GM19099 (cell line): ENCODE results near the gene ATP9B.

Source experiments
- POLR2A ChIP-seq: IDR thresholded peaks from 3 replicates; pipeline ENCODE4 v1.6.1; 2011; ENCODE audit warnings: low read depth; ENCODE audit not compliant: insufficient read length; ENCODE audit errors: extremely low read depth

The ATP9B gene

GRCh38 chr18:79379251-79379905, 310.2 kb downstream of the ATP9B start:
- TF ChIP-seq POLR2A: no peak

GRCh38 chr18:79379931-79380815, 311.0 kb downstream of the ATP9B start:
- no peak for TF ChIP-seq POLR2A

DNA sequence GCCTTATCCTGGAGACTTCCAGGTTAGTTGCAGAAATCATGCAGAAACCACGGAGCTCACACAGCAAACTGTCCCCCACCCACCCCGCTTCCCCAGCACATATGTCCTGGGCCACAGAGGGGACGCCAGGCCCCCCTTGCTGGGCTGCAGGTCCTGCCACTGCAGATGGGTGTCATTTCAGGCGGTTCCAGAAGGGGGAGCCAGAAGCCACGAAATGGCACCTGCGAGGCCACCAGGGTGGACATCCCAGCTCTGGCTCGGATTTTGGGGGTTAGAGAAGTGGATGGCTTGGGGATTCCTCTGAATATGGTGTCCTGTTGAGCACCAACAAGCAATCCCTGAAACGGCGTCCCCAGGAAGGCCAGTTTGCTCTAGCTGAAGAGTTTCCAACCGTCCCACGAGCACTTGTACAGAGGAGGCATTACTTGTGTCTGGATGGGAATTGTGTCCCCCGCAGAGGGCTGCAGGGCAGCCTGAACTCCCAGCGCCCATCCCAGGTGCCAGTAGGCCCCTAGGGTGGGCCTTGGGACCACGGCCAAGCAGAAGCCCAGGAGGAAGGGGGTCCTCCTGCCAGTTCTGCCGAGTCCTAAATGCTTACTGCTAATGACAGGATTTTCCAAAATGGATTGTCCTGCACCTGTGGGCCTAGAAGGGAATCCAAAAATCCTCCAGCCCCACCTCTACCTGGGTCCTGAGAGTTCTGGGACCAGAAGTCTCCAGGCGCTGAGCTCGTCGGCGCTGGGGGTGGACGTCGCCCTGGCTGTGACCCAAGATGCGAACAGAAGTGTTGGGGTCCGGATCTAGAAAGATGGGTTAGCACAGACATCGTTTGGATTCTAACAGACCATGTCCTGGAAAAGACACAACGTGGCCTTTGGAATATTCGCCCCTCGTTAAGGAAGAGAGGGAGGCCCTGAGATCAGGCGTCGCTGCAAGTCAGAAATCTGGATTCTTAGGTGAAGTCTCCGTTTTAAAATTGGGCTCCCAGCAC, 311.9 kb downstream of the ATP9B start:
- no peak for TF ChIP-seq POLR2A

DNA sequence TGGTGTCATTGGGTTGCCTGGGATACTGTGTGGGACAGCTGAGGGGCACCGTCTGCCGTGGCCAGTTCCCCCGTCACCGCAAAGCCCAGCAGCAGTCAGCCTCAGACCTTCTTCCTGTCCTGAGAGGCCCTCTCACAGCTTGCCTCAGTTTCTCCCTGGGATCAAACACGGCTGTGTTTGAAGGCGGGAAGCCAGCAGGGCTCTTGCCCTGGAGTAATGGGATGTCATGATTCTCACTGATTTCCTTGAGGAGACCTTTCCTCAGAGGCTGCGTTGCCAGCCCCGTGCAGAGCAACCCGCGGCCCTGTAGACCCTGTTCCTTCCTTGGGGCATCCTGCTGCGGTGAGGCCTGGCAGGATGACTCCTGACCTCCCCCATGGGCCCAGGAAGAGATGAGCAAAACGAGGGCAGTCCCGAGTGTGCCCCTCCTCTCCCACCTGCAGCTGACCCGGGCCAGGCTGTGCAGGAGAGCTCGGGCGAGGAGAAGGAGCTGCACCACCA, 312.7 kb downstream of the ATP9B start:
- no peak for TF ChIP-seq POLR2A

DNA sequence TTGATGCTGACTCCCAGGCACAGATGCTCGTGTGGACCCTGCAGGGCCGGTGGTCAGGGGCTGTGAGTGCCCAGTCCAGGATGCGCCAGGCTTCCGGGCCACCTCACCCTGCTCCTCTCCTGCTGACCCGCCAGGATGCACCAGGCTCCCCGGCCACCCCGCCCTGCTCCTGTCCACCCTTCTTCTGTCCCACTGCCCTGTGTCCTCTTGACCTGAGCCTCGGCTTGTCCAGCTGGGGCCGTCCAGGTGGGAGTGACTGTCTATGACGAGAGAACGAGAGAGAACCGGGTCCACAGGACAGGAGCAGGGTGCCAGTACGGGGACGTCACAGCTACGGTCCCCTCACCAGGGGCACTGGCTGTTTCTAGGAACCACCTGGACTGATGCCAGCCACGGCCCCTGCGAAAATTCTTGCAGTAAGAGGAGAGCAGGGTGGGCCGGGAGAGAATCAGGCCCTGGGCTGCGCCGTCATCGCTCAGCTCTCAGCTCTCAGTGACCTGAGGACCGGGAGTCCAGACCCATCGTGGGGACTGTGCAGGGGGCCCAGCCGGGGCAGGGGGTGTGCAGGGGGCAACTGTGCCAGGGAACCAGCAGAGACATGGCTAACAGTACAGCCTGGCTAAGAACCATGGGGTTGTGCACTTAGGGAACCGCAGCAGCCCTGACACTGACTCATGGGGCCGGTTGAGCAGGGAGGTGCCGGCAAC, 313.6 kb downstream of the ATP9B start:
- no peak for TF ChIP-seq POLR2A

DNA sequence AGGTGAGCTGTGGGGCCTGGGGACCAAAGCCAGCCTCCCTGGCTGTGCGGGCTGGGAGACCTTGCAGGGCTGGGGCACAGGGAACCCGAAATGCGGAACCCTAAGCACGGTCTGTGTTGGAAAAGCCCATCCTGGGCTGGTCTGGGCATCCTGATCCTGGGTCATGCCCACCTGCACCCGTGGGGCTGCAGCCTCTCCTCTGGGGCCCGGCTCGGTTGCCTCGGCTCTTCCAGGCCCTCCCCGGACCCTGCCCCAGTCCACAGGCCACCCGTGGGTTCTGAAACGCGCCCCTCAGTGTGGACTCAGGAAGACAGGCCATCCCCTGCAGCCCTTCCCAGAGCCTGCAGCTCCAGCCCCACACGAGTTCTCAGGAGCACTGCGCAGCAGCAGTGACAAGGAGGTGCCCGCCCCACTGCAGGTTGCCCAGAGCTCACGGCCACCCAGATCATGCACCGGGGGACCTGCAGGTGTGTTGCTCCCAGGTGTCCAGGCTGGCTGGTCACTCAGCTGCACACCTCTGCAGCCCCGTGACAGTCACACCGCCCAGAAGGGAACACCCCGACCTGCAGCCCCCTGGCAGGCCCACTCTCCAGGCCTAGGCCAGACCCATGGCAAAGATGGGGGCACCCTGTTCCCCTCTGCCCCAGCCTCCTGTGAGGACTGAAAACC, 314.3 kb downstream of the ATP9B start:
- TF ChIP-seq POLR2A: no peak

- no peak for TF ChIP-seq POLR2A
These were observed 315.1 kb downstream of the ATP9B start for GRCh38 chr18:79384151-79384807.

DNA sequence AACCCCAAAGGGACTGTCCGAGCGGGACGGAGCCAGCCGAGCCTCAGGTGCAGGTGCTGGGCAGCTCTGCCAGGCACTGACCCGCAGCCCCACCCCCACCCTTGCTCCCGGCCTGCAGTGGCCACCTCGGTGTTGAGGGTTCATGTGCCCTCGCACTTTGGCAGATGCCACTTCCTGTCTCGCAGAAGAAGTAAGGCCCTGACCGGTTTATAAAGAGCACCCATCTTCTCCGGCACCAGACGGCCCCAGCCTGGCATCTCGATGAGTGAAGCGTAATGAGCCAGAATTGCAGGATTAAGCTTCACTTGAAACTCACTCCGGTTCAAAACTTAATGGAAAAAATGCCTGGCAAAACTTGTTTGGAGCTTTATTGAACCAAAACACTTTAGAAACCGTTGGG, 315.6 kb downstream of the ATP9B start:
- no peak for TF ChIP-seq POLR2A

GRCh38 chr18:79385326-79385707, 316.1 kb downstream of the ATP9B start:
- TF ChIP-seq POLR2A: no peak

DNA sequence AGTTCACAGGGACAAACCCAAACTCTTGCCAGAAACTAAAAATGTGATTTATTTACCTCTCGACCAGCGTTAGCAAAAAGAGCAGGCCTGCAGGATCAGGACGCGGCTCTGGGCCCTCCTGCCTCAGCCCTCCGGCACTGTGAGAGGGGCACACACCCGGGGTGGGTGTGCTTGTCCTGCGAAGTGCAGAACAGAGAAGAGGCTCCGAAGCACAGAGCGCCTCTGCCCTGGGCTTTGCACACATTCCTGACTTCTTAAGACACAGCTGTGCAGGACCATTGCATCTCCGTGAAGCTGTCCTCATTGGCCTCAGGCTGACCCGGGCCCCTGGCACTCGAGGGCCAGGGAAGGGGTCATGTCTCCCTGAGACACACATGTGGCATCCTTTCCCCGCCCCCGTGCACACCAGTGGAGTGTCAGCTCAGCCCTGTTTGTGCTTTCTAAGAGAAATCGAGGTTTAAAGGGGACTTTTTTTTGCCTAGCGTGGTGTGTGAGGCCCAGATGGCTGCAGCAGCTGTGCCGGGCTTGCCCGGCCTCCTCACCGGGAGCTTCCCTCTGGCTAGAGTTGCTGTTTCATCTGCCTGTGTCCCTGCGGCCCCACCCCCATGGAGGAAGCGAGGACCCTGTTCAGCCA, 316.6 kb downstream of the ATP9B start:
- no peak for TF ChIP-seq POLR2A

GRCh38 chr18:79386547-79386946, 317.4 kb downstream of the ATP9B start:
- no peak for TF ChIP-seq POLR2A

- no peak for TF ChIP-seq POLR2A
These were observed 318.0 kb downstream of the ATP9B start for GRCh38 chr18:79387214-79387613.

DNA sequence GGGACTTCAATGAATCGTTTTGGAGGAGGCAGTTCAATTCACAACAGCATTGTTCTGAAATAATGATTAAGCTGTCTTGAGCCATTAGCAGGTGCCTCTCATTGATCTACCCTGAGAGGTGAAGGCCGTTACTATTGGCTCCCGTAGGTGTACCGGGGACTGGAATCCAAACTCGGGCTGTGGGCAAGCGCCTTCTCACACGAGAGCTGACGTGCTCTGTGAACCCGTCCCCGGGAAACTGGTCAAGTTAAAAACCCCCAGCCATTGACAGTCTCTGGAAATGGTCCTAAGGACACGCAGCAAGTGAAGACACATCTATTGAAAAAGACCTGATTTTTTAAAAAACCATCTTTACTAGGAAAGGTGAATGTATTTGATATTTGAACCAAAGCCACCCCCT, 318.4 kb downstream of the ATP9B start:
- TF ChIP-seq POLR2A: no peak

- no peak for TF ChIP-seq POLR2A
These were observed 318.8 kb downstream of the ATP9B start for GRCh38 chr18:79388043-79388442.
